HG03469 (cell line): Measurements from ENCODE around the gene ASTN1.

ENCODE experiments used
- ATAC-seq: cut with Tn5 transposase; IDR thresholded peaks from one replicate; pipeline ENCODE4 v1.9.1; 2021; ENCODE audit warnings: mild to moderate bottlenecking, moderate library complexity, moderate number of reproducible peaks; ENCODE audit not compliant: unreplicated experiment

The ASTN1 gene

DNA sequence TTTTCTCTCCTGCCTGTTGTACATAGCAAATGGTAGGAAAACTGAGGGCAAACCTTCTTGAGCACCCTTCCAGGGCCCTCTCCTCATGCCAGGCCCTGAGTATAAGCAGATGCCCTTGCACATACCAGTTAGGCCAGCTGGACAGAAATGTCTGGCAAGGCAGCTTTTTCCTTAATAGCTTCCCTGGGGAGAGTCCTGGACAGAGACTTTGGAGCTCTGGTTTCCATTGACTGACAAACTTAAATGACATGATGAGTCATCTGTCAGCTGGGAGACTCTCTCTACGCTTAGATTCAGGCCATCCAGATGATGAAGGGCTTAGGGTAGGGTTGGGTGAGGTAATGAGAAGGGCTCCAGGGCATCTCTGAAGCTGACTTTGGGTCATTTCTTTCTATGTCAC lies 317.5 kb downstream of the ASTN1 start:
- ATAC-seq, result no peak

- no peak for ATAC-seq
Observed at GRCh38 chr1:176843352-176844297, 320.9 kb downstream of the ASTN1 start.

GRCh38 chr1:176841238-176841637 lies 323.3 kb downstream of the ASTN1 start:
- no peak for ATAC-seq

DNA sequence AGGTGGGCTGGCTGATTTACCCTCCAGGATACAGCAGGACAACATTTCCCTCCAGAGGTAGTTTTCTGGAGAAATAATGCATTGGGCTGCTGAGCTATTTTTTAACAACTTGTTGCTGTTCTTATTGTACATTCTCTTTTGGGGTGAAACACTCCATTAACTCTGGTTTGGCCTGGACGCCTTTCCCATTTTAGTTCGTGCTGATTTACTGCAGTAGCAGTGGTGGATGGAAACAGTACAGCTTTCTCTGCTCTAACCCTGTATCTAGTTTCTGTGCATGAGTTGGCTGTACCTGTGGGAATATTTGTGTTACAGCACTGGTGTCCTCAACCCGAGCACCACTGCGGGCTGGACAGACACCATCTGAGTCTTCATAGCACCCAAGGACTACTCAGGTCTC lies 325.3 kb downstream of the ASTN1 start:
- no peak for ATAC-seq

- no peak for ATAC-seq
Observed at GRCh38 chr1:176838276-176838995, 326.1 kb downstream of the ASTN1 start.

DNA sequence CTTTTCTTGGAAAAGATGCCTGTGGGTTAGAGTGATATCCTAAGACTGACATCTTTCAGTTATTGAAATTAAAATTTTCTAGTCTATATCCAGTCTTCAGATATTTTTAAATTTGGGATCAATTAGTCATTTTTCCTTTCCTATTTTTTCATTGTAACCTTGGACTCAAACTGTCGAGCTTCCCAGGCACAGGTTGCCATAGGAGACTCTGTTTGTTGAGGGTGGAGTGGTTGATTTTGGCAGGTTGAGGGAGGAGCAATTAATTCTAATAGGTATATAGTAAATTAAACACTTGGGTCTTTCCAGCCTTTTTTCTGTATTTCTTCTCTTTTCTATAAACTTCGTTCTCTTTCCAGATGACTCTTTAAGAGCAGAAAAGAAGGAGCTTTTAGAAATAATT lies 326.8 kb downstream of the ASTN1 start:
- no peak for ATAC-seq

DNA sequence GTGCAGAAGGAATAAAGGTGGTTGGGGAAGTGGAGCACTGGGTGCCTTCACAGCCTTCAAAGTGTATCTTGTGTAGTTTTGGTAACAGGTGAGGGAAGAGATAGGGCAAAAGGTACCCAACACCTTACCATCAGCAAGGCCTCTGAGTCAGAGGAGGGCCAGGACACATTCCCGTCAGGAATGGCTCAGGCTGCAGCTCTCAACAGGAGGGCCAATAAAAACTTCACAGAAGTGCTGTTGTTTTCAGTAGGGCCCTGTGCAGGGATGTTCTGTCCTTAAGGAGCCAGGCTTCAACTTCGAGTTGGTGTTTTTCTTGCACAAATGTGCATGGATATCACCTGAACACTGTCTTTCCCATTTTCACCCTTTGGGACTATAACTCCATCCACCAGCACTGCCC lies 333.4 kb downstream of the ASTN1 start:
- ATAC-seq, result no peak

- no peak for ATAC-seq
Observed at GRCh38 chr1:176829261-176829660, 335.3 kb downstream of the ASTN1 start.

GRCh38 chr1:176826265-176826664 lies 338.2 kb downstream of the ASTN1 start:
- ATAC-seq, result no peak

- ATAC-seq, result no peak
Observed at GRCh38 chr1:176820391-176821031, 344.0 kb downstream of the ASTN1 start.

DNA sequence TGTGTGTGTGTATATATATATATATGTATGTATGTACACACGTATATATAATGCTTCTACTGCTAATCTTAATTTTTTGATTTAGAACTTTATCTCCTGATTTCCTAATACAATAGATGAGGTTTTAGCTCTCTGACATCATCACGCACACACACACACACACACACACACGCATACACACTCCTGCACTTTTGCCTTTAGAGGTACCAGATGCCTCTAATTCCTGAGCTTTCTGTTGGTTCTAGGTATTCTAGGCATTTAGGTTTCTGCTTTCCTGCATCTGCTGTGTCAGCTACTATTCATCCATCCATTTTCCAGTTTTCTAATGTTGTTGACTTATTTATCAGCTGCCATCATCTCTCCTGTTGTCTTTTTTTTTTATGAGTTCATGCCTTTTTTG lies 348.3 kb downstream of the ASTN1 start:
- ATAC-seq, result no peak

- ATAC-seq, result no peak
Observed at GRCh38 chr1:176815621-176816020, 348.9 kb downstream of the ASTN1 start.

GRCh38 chr1:176811511-176812288 lies 352.8 kb downstream of the ASTN1 start:
- no peak for ATAC-seq

GRCh38 chr1:176809292-176809691 lies 355.2 kb downstream of the ASTN1 start:
- ATAC-seq, result no peak
